ENCODE measurements around the gene FUT4.
"Not testable (repeated sequence)": the region's sequence is repeated elsewhere in the genome, so short reads cannot be mapped to it uniquely, and the experiment has no call there.

GRCh38 chr11:94572975-94573374 lies 29.3 kb downstream of the FUT4 start:
- not testable (repeated sequence) for TF ChIP-seq CTCF (conservative IDR thresholded peaks at IDR 0.05; ENCODE audit: low read length); EZH2phosphoT487 (IDR thresholded peaks at IDR 0.05; ENCODE audit: borderline replicate concordance, low read depth, low read length)

All from OCI-LY7 (cell line).